ENCODE results near the gene ABHD16A.
"Not testable (repeated sequence)": the region's sequence is repeated elsewhere in the genome, so short reads cannot be mapped to it uniquely, and the experiment has no call there.

ABHD16A gene

GRCh38 chr6:31713991-31714684, 11.0 kb upstream of the ABHD16A start:
- no peak for DNase-seq (ENCODE audit: low read depth in 2 of 2)

- DNase-seq (ENCODE audit: low read depth in 2 of 2): no peak
Observed at GRCh38 chr6:31713465-31713864, 10.3 kb upstream of the ABHD16A start.

- no peak for DNase-seq (ENCODE audit: low read depth in 2 of 2)
Observed at GRCh38 chr6:31712296-31712695, 9.2 kb upstream of the ABHD16A start.

GRCh38 chr6:31711233-31711632, 8.1 kb upstream of the ABHD16A start:
- no peak for DNase-seq (ENCODE audit: low read depth in 2 of 2)

- DNase-seq (ENCODE audit: low read depth in 2 of 2): no peak
Observed at GRCh38 chr6:31710523-31711219, 7.5 kb upstream of the ABHD16A start.

- DNase-seq (ENCODE audit: low read depth in 2 of 2): not testable (repeated sequence)
Observed at GRCh38 chr6:31709157-31709556, 6.0 kb upstream of the ABHD16A start.

GRCh38 chr6:31708224-31708623, 5.1 kb upstream of the ABHD16A start:
- DNase-seq (ENCODE audit: low read depth in 2 of 2): no peak

- DNase-seq (ENCODE audit: low read depth in 2 of 2): no peak
Observed at GRCh38 chr6:31707701-31708100, 4.6 kb upstream of the ABHD16A start.

GRCh38 chr6:31706599-31706998, 3.5 kb upstream of the ABHD16A start, which contains the start of gene LY6G6F:
TSS of gene LY6G6F (plus strand) at chr6:31706866. CDS start at chr6:31706907, 41 bp downstream.
- DNase-seq (ENCODE audit: low read depth in 2 of 2): no peak

GRCh38 chr6:31705931-31706330, 2.8 kb upstream of the ABHD16A start:
- no peak for DNase-seq (ENCODE audit: low read depth in 2 of 2)

- no peak for DNase-seq (ENCODE audit: low read depth in 2 of 2)
Observed at GRCh38 chr6:31702405-31702818, 712 bp downstream of the ABHD16A start.

- no peak for DNase-seq (ENCODE audit: low read depth in 2 of 2)
Observed at GRCh38 chr6:31701666-31702404, 1.3 kb downstream of the ABHD16A start.

GRCh38 chr6:31700740-31701401, 2.3 kb downstream of the ABHD16A start:
- no peak for DNase-seq (ENCODE audit: low read depth in 2 of 2)

- no peak for DNase-seq (ENCODE audit: low read depth in 2 of 2)
Observed at GRCh38 chr6:31697555-31697954, 5.6 kb downstream of the ABHD16A start.

- no peak for DNase-seq (ENCODE audit: low read depth in 2 of 2)
Observed at GRCh38 chr6:31693535-31693934, 9.6 kb downstream of the ABHD16A start.

- DNase-seq (ENCODE audit: low read depth in 2 of 2): no peak
Observed at GRCh38 chr6:31692886-31693285, 10.2 kb downstream of the ABHD16A start.

- DNase-seq (ENCODE audit: low read depth in 2 of 2): no peak
Observed at GRCh38 chr6:31692353-31692752, 10.8 kb downstream of the ABHD16A start.

- DNase-seq (ENCODE audit: low read depth in 2 of 2): no peak
Observed at GRCh38 chr6:31691564-31692108, 11.5 kb downstream of the ABHD16A start.

GRCh38 chr6:31691078-31691463, 12.1 kb downstream of the ABHD16A start:
- no peak for DNase-seq (ENCODE audit: low read depth in 2 of 2)

GRCh38 chr6:31690231-31691077, 12.7 kb downstream of the ABHD16A start:
- no peak for DNase-seq (ENCODE audit: low read depth in 2 of 2)

Data from stimulated activated CD4-positive, alpha-beta T cell treated with anti-CD3 and anti-CD28 coated beads, Interleukin-1b, Interleukin-23, amount 100 ng/mL, for 1 hour (primary cell).